Neural progenitor cell (in vitro differentiated cells): ENCODE measurements around the gene LAMTOR1. TPM values are rescaled to one million over a fixed set of nuclear protein-coding genes. Genes with fewer than 3 reads are reported as not detected.

Experiments used
- DNase-seq: peaks from one replicate; pipeline ENCODE4 v3.0.0-alpha.2; 2016; ENCODE audit warnings: low spot score
- H2AFZ ChIP-seq: fragments of 200-600 bp; sonication (generic); replicated peaks from 2 replicates; pipeline ENCODE4 v1.6.1; 2016; ENCODE audit warnings: antibody characterized with exemption
- H3F3A ChIP-seq: fragments of 200-600 bp; sonication (generic); 2 replicates; pipeline ENCODE4 v1.6.1; 2016; ENCODE audit warnings: antibody characterized with exemption, low read depth
- H3K27ac ChIP-seq: fragments of 200-600 bp; sonication (generic); 2 replicates; pipeline ENCODE4 v1.5.1; 2016; ENCODE audit warnings: mild to moderate bottlenecking
- H3K27me3 ChIP-seq: fragments of 200-600 bp; sonication (generic); 2 replicates; pipeline ENCODE4 v1.6.1; 2016; ENCODE audit warnings: mild to moderate bottlenecking, moderate library complexity
- H3K36me3 ChIP-seq: fragments of 200-600 bp; sonication (generic); 2 replicates; pipeline ENCODE4 v1.5.1; 2016
- H3K4me1 ChIP-seq: fragments of 200-600 bp; sonication (generic); 2 replicates; pipeline ENCODE4 v1.6.1; 2016; ENCODE audit warnings: mixed run types
- H3K4me2 ChIP-seq: fragments of 200-600 bp; sonication (generic); 2 replicates; pipeline ENCODE4 v1.6.1; 2016
- H3K4me3 ChIP-seq: fragments of 200-600 bp; sonication (generic); 2 replicates; pipeline ENCODE4 v1.5.1; 2016
- H3K79me2 ChIP-seq: fragments of 200-600 bp; sonication (generic); 2 replicates; pipeline ENCODE4 v1.6.1; 2016; ENCODE audit warnings: low read depth
- H3K9ac ChIP-seq: fragments of 200-600 bp; sonication (generic); 2 replicates; pipeline ENCODE4 v1.6.1; 2016
- H3K9me3 ChIP-seq: fragments of 200-600 bp; sonication (generic); 2 replicates; pipeline ENCODE4 v1.5.1; 2016; ENCODE audit warnings: low read depth
- H4K20me1 ChIP-seq: fragments of 200-600 bp; sonication (generic); 2 replicates; pipeline ENCODE4 v1.6.1; 2016; ENCODE audit warnings: low read depth
- H3K27ac Mint-ChIP-seq: 3 replicates; pipeline ENCODE4 v1.8.0; 2021; ENCODE audit warnings: mixed read lengths
- H3K27me3 Mint-ChIP-seq: 2 replicates; pipeline ENCODE4 v1.8.0; 2022; ENCODE audit warnings: low read depth, mild to moderate bottlenecking, inconsistent platforms, moderate library complexity, mixed read lengths; ENCODE audit not compliant: insufficient read depth
- H3K36me3 Mint-ChIP-seq: 3 replicates; pipeline ENCODE4 v1.8.0; 2021; ENCODE audit warnings: mixed read lengths
- H3K4me1 Mint-ChIP-seq: 3 replicates; pipeline ENCODE4 v1.8.0; 2021; ENCODE audit warnings: mixed read lengths
- H3K4me3 Mint-ChIP-seq: 3 replicates; pipeline ENCODE4 v1.8.0; 2021; ENCODE audit warnings: mild to moderate bottlenecking, moderate library complexity, mixed read lengths
- H3K9me3 Mint-ChIP-seq: 3 replicates; pipeline ENCODE4 v1.8.0; 2020; ENCODE audit warnings: mixed read lengths
- CTCF ChIP-seq: fragments of 200-600 bp; sonication (generic); IDR thresholded peaks from 2 replicates; pipeline ENCODE4 v1.5.1; 2017; ENCODE audit warnings: antibody characterized with exemption, mild to moderate bottlenecking
- EZH2 ChIP-seq: fragments of 200-600 bp; sonication (generic); IDR thresholded peaks from 2 replicates; pipeline ENCODE4 v1.6.1; 2017; ENCODE audit warnings: antibody characterized with exemption, mild to moderate bottlenecking, moderate library complexity
- EZH2phosphoT487 ChIP-seq: fragments of 200-600 bp; sonication (generic); IDR thresholded peaks from 2 replicates; pipeline ENCODE4 v1.6.1; 2017; ENCODE audit warnings: antibody characterized with exemption
- total RNA-seq: library from RNA; depleted of rRNA; stranded (reverse); fragments of >200 nt; gene quantifications from 2 replicates; pipeline ENCODE4 v1.2.3, GENCODE V29; 2015; ENCODE audit warnings: low replicate concordance

LAMTOR1 gene
- total RNA-seq, 1 donor from 2014 or later, result 41.6 TPM

- Mint-ChIP-seq H3K27ac (peak overlapping the region; percentile 23), H3K27me3 (peaks cover 8% of the 10 kb centered on the region), H3K4me3 (no peak overlapping the region), H3K9me3 (no peaks in the 10 kb centered on the region), H3K36me3 (peaks cover 12% of the 10 kb centered on the region), H3K4me1 (peaks cover 54% of the 10 kb centered on the region)
- peak overlapping the region; percentile 81 for H3K27ac ChIP-seq
- H3K9ac ChIP-seq, result peak overlapping the region; percentile 17
- no peaks in the 10 kb centered on the region for H3K36me3 ChIP-seq
- peaks cover 73% of the 10 kb centered on the region for H4K20me1 ChIP-seq
- no peaks in the 10 kb centered on the region for H3K9me3 ChIP-seq
- H3K4me3 ChIP-seq, result no peak overlapping the region
- peak overlapping the region; percentile 12 for H3K4me2 ChIP-seq
- H3F3A ChIP-seq, result peaks cover 26% of the 10 kb centered on the region
- H3K79me2 ChIP-seq, result peaks cover 100% of the 10 kb centered on the region
- DNase-seq, result no peak
- no peak overlapping the region for H2AFZ ChIP-seq
- peaks cover 51% of the 10 kb centered on the region for H3K4me1 ChIP-seq
- TF ChIP-seq EZH2 (no peak), EZH2phosphoT487 (no peak), CTCF (no peak)
- H3K27me3 ChIP-seq, result no peaks in the 10 kb centered on the region
These were observed 32.6 kb downstream of the LAMTOR1 start for GRCh38 chr11:72070491-72070890.

- DNase-seq, result peak; percentile 29
- Histone ChIP-seq H3K9me3 (no peaks in the 10 kb centered on the region), H3K27ac (peak overlapping the region; percentile 81), H3K4me3 (no peak overlapping the region), H3K9ac (peak overlapping the region; percentile 17), H3K36me3 (no peaks in the 10 kb centered on the region), H3K27me3 (no peaks in the 10 kb centered on the region), H2AFZ (no peak overlapping the region), H4K20me1 (peaks cover 66% of the 10 kb centered on the region), H3F3A (peaks cover 26% of the 10 kb centered on the region), H3K79me2 (peaks cover 100% of the 10 kb centered on the region), H3K4me2 (peak overlapping the region; percentile 12), H3K4me1 (peaks cover 51% of the 10 kb centered on the region)
- TF ChIP-seq EZH2, result no peak
- no peak for TF ChIP-seq CTCF
- TF ChIP-seq EZH2phosphoT487, result no peak
- H3K36me3 Mint-ChIP-seq, result peaks cover 12% of the 10 kb centered on the region
- no peaks in the 10 kb centered on the region for H3K9me3 Mint-ChIP-seq
- peaks cover 54% of the 10 kb centered on the region for H3K4me1 Mint-ChIP-seq
- peak overlapping the region; percentile 23 for H3K27ac Mint-ChIP-seq
- H3K27me3 Mint-ChIP-seq, result peaks cover 8% of the 10 kb centered on the region
- no peak overlapping the region for H3K4me3 Mint-ChIP-seq
These were observed 33.3 kb downstream of the LAMTOR1 start for GRCh38 chr11:72069787-72070251.

- H3K4me1 Mint-ChIP-seq, result peaks cover 54% of the 10 kb centered on the region
- Histone ChIP-seq H4K20me1 (peaks cover 60% of the 10 kb centered on the region), H2AFZ (no peak overlapping the region), H3K9me3 (no peaks in the 10 kb centered on the region), H3K36me3 (no peaks in the 10 kb centered on the region), H3F3A (peaks cover 26% of the 10 kb centered on the region), H3K4me1 (peaks cover 51% of the 10 kb centered on the region), H3K27me3 (no peaks in the 10 kb centered on the region), H3K4me2 (no peak overlapping the region), H3K9ac (no peak overlapping the region), H3K79me2 (peaks cover 100% of the 10 kb centered on the region), H3K27ac (peak overlapping the region; percentile 81), H3K4me3 (no peak overlapping the region)
- H3K9me3 Mint-ChIP-seq, result no peaks in the 10 kb centered on the region
- H3K27ac Mint-ChIP-seq, result no peak overlapping the region
- no peak for TF ChIP-seq EZH2phosphoT487
- no peak for TF ChIP-seq EZH2
- TF ChIP-seq CTCF, result no peak
- H3K27me3 Mint-ChIP-seq, result peaks cover 8% of the 10 kb centered on the region
- peaks cover 12% of the 10 kb centered on the region for H3K36me3 Mint-ChIP-seq
- no peak for DNase-seq
- H3K4me3 Mint-ChIP-seq, result no peak overlapping the region
These were observed 33.9 kb downstream of the LAMTOR1 start for GRCh38 chr11:72069200-72069599.
